SK-N-MC (cell line): ENCODE results near the gene RGSL1.

Source experiments
- EZH2 ChIP-seq: fragments of 200-600 bp; sonication (generic); IDR thresholded peaks from one replicate; pipeline ENCODE4 v1.6.1; 2017; ENCODE audit warnings: antibody characterized with exemption
- POLR2AphosphoS5 ChIP-seq: IDR thresholded peaks from 2 replicates; pipeline ENCODE4 v1.6.1; 2012; ENCODE audit warnings: mild to moderate bottlenecking, low read depth, low read length, borderline replicate concordance

DNA sequence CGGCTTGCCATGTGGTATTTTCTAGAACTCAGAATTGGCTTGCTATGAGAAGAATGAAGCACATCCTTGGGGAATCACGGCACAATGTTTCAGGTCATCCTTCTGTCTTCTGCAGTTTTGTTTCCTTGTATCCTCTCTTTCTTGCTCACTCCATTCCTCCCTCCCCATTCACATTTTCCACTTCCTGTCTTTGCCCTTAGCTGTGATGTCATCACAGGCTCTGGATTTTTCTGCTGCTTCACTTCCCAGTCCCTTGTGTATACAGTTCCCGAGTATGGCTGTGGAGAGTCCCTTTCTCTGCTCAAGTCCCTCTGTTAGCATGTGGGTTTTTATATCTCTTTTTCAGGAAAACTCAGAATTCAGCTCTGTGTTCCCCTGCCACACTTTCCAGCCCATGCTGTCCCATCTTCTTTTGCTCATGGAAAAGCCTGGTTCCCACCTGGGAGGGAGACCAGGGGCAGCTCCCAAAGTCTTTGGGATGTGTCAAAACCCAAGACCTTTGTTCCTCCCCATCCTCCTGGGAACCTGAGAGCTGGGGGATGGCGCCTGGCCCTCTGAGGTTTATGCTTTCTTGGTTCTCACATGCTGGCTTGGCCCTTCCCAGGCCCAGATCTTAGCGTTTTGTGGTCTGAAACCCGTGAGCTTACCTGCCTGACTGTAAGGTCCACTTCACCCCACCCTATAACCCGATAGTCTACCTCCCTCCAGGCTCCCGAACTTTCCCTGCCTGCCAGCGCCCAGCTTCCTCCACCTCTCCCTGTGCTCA lies 159.1 kb downstream of the RGSL1 start:
- TF ChIP-seq POLR2AphosphoS5, result no peak
- no peak for TF ChIP-seq EZH2
